ENCODE measurements around the gene CTXND1.

Gene CTXND1

DNA sequence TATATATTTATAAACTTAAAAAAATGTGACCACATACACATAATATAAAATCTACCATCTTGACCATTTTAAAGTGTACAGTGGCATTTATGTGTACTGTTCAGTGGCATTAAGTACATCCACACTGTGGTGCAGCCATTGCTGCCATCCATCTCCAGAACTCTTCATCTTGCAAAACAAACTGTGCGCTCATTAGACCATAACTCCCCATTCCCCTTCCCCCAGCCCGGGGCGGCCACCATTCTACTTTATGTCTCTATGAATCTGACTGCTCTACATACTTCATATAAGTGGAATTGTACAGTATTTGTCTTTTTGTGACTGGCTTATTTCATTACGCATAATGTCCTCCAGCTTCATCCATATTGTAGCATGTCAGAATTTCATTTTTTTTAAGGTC is 47.8 kb downstream of the CTXND1 start:
- no peak overlapping the region for H3K4me3 ChIP-seq (ENCODE audit: low read length)
- no peak overlapping the region for H3K9ac ChIP-seq (ENCODE audit: low read length)
- no peaks in the 10 kb centered on the region for H3K36me3 ChIP-seq (ENCODE audit: control insufficient read depth, low read depth, low read length)
- no peak overlapping the region for H3K27ac ChIP-seq (ENCODE audit: low read length)
- peaks cover 17% of the 10 kb centered on the region for H3K4me1 ChIP-seq (ENCODE audit: control insufficient read depth, low read depth, low read length)
- H3K27me3 ChIP-seq (ENCODE audit: control insufficient read depth, insufficient read depth, low read length), result no peaks in the 10 kb centered on the region
- H3K9me3 ChIP-seq (ENCODE audit: control insufficient read depth, low read depth, low read length), result no peaks in the 10 kb centered on the region

DNA sequence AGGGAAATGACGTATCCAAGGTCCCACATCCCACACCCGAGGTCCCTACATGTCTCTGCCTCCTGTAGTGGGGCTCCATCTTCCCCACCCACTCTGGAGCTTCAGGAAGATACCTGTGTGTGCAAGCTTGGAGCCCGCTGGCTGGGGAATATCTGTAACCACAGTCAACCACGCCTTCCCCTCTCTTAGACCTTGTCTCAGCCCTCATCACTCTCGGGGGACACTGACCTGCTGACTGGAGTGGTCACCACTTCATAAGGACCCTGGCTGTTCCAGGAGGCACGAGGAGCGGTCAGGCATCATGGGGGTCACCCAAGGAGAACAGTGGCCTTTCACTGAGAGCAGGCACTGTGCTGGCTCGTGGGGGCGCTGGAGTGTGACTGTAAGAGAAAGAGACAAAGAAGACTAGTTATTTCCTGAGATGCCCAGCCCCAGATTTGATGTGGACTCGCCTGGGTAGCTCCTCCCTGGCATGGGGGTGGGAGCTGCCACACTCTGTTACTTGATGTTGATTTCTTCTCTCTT is 48.6 kb downstream of the CTXND1 start:
- Histone ChIP-seq H3K27me3 (ENCODE audit: control insufficient read depth, insufficient read depth, low read length) (no peaks in the 10 kb centered on the region), H3K4me3 (ENCODE audit: low read length) (no peak overlapping the region), H3K4me1 (ENCODE audit: control insufficient read depth, low read depth, low read length) (peaks cover 17% of the 10 kb centered on the region), H3K27ac (ENCODE audit: low read length) (no peak overlapping the region), H3K36me3 (ENCODE audit: control insufficient read depth, low read depth, low read length) (no peaks in the 10 kb centered on the region), H3K9ac (ENCODE audit: low read length) (no peak overlapping the region), H3K9me3 (ENCODE audit: control insufficient read depth, low read depth, low read length) (no peaks in the 10 kb centered on the region)

DNA sequence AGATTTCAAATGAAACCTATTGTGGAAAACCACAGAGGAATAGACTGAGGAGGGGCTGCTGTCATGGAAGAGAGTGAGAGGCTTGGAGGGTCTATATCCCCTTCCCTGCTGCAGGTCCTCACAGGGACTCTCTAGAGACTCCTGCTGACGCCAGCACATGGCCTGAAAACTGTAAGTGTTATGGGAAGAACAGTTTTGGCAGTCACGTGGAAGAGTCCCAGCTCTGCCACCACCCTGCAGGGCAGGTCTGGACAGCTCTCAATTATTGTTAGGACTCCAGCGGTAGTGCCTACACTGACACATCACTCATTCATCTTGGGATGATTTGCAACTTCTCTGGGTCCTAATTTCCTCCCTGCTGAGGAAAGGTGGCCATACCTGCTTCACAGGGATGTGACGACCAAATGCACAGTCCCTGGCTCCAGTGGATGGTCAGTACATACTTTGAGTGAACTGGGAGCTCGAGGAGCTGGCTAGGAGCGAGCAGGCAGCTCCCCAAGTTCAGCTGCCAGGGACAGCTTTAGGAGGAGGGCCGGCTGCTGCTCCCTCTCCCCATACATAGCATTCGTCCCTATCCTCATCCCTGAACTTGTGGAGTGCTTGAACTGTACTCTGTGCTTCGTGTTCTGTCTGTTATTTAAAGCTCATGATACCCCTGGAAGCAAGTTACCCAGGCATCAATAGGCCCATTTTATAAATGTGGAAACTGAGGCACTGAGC is 49.2 kb downstream of the CTXND1 start:
- Histone ChIP-seq H3K9ac (ENCODE audit: low read length) (no peak overlapping the region), H3K4me1 (ENCODE audit: control insufficient read depth, low read depth, low read length) (peaks cover 15% of the 10 kb centered on the region), H3K27me3 (ENCODE audit: control insufficient read depth, insufficient read depth, low read length) (no peaks in the 10 kb centered on the region), H3K4me3 (ENCODE audit: low read length) (no peak overlapping the region), H3K36me3 (ENCODE audit: control insufficient read depth, low read depth, low read length) (no peaks in the 10 kb centered on the region), H3K27ac (ENCODE audit: low read length) (no peak overlapping the region), H3K9me3 (ENCODE audit: control insufficient read depth, low read depth, low read length) (no peaks in the 10 kb centered on the region)

DNA sequence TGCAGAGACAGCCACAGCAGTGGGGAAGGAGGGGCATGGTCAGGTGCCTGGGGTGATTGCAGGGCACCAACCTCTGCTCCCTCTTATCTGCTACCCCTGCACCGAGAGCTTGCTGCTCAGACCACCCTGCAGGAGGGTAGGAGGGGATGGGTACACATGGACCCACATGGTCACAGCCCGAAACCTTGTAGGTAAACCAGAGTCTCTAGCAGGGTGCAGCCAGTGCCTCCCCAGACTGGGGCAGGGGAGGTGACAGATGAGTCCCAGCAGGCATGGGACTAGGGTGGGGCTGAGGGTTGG is 50.0 kb downstream of the CTXND1 start:
- H3K27ac ChIP-seq (ENCODE audit: low read length), result no peak overlapping the region
- H3K9me3 ChIP-seq (ENCODE audit: control insufficient read depth, low read depth, low read length), result no peaks in the 10 kb centered on the region
- no peaks in the 10 kb centered on the region for H3K36me3 ChIP-seq (ENCODE audit: control insufficient read depth, low read depth, low read length)
- H3K9ac ChIP-seq (ENCODE audit: low read length), result no peak overlapping the region
- no peaks in the 10 kb centered on the region for H3K27me3 ChIP-seq (ENCODE audit: control insufficient read depth, insufficient read depth, low read length)
- peaks cover 8% of the 10 kb centered on the region for H3K4me1 ChIP-seq (ENCODE audit: control insufficient read depth, low read depth, low read length)
- no peak overlapping the region for H3K4me3 ChIP-seq (ENCODE audit: low read length)

DNA sequence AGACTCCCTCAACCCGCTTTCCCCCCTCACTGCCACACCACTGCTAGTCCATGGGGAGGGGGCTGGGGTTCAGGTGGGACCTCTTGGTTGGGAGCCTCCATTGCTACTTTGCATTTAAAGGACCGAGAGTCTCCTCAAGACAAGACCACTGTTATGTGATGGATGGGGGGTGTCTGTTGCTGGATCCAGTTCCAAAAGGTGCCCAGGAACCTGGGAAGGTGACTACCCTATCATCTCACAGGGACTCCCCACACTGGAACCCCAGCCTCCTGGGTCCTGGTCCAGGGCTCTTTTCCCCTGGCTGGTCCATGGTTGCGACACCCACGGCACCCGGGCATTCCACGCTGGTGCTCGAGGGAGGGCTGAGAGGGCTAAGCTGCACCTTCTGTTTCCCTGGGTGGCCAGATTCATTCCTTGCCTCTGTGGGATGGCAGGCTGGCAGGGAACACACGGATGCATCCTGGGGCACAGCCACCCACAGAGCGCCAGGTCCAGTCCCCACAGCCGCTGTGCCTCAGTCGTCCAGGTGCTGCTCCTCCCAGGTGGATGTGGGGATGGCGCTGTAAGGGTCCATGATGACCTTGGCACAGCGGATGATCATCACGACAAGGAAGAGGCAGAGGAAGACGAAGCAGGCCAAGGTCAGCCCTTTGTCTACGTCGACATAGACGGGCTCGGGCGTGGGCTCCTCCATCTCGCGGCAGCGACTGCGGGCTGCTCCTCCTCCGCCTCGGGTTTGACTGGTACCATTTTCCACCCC is 50.6 kb downstream of the CTXND1 start:
- Histone ChIP-seq H3K9ac (ENCODE audit: low read length) (no peak overlapping the region), H3K4me3 (ENCODE audit: low read length) (no peak overlapping the region), H3K4me1 (ENCODE audit: control insufficient read depth, low read depth, low read length) (peaks cover 8% of the 10 kb centered on the region), H3K27ac (ENCODE audit: low read length) (no peak overlapping the region), H3K9me3 (ENCODE audit: control insufficient read depth, low read depth, low read length) (no peaks in the 10 kb centered on the region), H3K27me3 (ENCODE audit: control insufficient read depth, insufficient read depth, low read length) (no peaks in the 10 kb centered on the region), H3K36me3 (ENCODE audit: control insufficient read depth, low read depth, low read length) (no peaks in the 10 kb centered on the region)

DNA sequence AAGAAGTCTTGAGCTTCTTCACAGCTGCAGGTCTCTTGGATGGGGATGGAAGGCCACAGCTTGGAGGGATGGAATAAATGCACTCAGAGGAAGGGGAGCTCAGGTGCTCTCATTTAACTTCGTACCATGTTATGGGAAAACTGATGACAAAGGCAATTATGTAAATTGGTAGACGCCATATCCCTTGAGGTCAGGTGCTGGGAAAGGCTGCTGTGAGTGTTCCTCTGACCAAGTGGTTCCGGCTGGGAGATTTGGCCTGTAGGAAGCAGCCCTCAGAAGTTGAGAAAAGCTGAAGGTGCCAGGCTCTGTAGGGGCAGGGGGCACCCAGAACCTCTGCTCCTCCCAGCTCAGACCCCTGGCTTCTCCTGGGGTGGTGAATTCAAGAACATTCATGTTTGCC is 52.1 kb downstream of the CTXND1 start:
- Histone ChIP-seq H3K9me3 (ENCODE audit: control insufficient read depth, low read depth, low read length) (no peaks in the 10 kb centered on the region), H3K36me3 (ENCODE audit: control insufficient read depth, low read depth, low read length) (no peaks in the 10 kb centered on the region), H3K9ac (ENCODE audit: low read length) (no peak overlapping the region), H3K4me3 (ENCODE audit: low read length) (no peak overlapping the region), H3K27me3 (ENCODE audit: control insufficient read depth, insufficient read depth, low read length) (no peaks in the 10 kb centered on the region), H3K4me1 (ENCODE audit: control insufficient read depth, low read depth, low read length) (peaks cover 8% of the 10 kb centered on the region), H3K27ac (ENCODE audit: low read length) (no peak overlapping the region)

DNA sequence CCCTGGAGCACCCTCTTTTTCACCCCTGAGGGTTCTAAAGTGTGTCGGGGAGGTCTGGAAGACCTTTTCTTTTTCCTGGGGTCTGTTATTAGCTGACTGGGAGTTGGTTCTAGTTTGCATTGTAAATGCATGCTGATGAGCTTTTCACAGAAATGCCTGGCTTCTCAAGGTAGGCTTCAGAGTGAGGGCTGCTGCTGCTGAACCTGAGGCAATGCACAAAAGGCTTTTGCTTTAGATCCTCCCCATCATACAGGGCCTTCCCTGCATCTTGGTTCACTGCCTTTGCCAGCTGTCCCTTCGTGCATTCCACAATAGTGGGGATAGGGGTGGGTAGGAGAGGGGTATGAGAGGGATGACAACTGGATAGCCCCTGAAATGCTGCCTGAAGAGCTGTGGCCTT is 52.6 kb downstream of the CTXND1 start:
- H3K4me1 ChIP-seq (ENCODE audit: control insufficient read depth, low read depth, low read length), result peaks cover 8% of the 10 kb centered on the region
- H3K27ac ChIP-seq (ENCODE audit: low read length), result no peak overlapping the region
- H3K9ac ChIP-seq (ENCODE audit: low read length), result no peak overlapping the region
- H3K4me3 ChIP-seq (ENCODE audit: low read length), result no peak overlapping the region
- H3K9me3 ChIP-seq (ENCODE audit: control insufficient read depth, low read depth, low read length), result no peaks in the 10 kb centered on the region
- no peaks in the 10 kb centered on the region for H3K27me3 ChIP-seq (ENCODE audit: control insufficient read depth, insufficient read depth, low read length)
- H3K36me3 ChIP-seq (ENCODE audit: control insufficient read depth, low read depth, low read length), result no peaks in the 10 kb centered on the region

DNA sequence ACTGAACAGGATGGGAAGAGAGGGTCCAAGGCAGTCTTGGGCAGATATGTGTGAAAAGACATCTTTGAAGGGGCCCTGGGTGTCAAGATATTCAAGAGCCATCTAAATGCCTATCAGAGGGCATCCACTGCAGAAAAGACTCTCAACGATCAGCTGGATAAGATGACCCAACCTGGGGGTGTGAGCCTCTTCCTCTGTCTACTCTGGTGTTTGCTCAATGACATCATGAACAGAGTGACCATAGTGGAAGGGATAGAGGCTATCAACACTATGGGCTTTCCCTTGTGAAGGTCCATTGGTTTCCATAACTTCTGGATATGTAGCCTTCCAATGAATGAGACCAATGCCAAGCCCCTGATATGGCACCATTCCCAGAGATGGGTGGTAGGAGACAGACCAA is 57.1 kb downstream of the CTXND1 start:
- Histone ChIP-seq H3K27ac (ENCODE audit: low read length) (no peak overlapping the region), H3K9me3 (ENCODE audit: control insufficient read depth, low read depth, low read length) (no peaks in the 10 kb centered on the region), H3K4me3 (ENCODE audit: low read length) (no peak overlapping the region), H3K4me1 (ENCODE audit: control insufficient read depth, low read depth, low read length) (peaks cover 5% of the 10 kb centered on the region), H3K27me3 (ENCODE audit: control insufficient read depth, insufficient read depth, low read length) (no peaks in the 10 kb centered on the region), H3K36me3 (ENCODE audit: control insufficient read depth, low read depth, low read length) (no peaks in the 10 kb centered on the region), H3K9ac (ENCODE audit: low read length) (no peak overlapping the region)

DNA sequence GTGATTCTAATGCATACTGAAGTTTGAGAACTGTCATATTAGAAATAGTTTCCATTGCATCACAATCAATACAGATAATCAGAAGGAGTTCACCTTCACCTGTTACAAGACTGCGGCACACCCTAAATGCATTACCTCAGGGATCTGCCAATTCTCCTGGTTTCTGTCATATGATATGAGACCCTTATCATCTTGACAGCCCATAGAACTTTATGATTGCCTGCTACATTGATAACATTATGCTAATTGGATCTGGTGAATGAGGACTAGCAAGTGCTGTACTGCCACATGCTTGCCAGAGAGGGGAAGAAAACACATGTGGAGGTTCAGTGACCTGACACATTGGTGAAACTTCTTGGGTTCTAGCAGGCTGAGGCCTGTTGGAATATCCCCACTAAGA is 57.8 kb downstream of the CTXND1 start:
- no peak overlapping the region for H3K4me3 ChIP-seq (ENCODE audit: low read length)
- no peaks in the 10 kb centered on the region for H3K9me3 ChIP-seq (ENCODE audit: control insufficient read depth, low read depth, low read length)
- no peak overlapping the region for H3K9ac ChIP-seq (ENCODE audit: low read length)
- no peaks in the 10 kb centered on the region for H3K27me3 ChIP-seq (ENCODE audit: control insufficient read depth, insufficient read depth, low read length)
- no peaks in the 10 kb centered on the region for H3K36me3 ChIP-seq (ENCODE audit: control insufficient read depth, low read depth, low read length)
- no peak overlapping the region for H3K27ac ChIP-seq (ENCODE audit: low read length)
- H3K4me1 ChIP-seq (ENCODE audit: control insufficient read depth, low read depth, low read length), result no peaks in the 10 kb centered on the region

DNA sequence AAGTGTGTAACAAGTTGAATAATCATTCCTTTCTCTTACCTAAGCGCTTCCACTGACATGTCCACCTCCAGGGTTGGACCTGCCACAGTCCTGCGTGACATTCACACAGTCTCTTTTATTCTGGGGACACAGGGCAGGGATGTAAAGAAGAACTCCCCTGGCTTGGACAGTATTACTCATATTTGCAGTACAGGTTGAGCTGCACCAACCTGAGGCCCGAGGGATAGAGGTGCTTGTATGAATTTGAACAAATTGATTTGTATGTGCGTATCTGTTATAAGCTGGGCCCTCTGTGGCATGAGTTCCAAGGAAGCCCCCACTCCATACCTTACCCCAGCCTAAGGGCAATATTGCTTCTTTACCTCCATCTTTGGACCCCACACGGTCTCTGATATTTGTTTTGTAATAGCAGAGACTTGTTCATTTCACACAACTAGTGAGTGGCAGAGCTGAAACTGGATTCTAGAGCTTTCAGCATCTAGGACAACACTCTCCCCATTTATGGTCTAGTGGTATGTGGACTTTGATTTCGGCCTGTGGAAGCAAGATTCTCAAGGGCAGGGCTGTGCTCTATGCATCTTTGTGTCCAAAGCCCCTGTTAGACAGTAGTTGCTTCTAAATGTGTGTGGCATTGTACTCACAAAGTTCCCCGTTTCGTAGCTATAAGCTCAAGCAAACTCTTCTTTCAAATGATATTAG is 60.0 kb downstream of the CTXND1 start:
- Histone ChIP-seq H3K27ac (ENCODE audit: low read length) (no peak overlapping the region), H3K9me3 (ENCODE audit: control insufficient read depth, low read depth, low read length) (no peaks in the 10 kb centered on the region), H3K27me3 (ENCODE audit: control insufficient read depth, insufficient read depth, low read length) (no peaks in the 10 kb centered on the region), H3K36me3 (ENCODE audit: control insufficient read depth, low read depth, low read length) (peaks cover 3% of the 10 kb centered on the region), H3K9ac (ENCODE audit: low read length) (no peak overlapping the region), H3K4me1 (ENCODE audit: control insufficient read depth, low read depth, low read length) (peaks cover 3% of the 10 kb centered on the region), H3K4me3 (ENCODE audit: low read length) (no peak overlapping the region)

DNA sequence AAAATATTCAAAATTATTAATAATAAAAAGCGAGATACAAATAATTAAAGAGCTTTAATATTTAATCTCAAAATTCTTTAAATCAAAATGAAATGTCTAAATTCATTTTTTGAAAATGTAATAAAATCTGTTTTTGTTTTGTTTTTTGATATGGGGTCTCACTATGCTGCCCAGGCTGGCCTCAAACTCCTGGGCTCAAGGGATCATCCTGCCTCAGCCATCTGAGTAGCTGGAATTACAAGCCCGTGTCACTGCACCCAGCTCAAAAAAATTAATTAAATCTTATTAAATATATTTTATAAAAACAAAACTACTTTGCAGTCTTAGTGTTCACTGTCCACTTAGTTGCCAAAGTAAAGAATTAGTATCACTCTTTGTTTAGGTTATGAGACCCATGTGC is 60.8 kb downstream of the CTXND1 start:
- Histone ChIP-seq H3K9ac (ENCODE audit: low read length) (no peak overlapping the region), H3K9me3 (ENCODE audit: control insufficient read depth, low read depth, low read length) (no peaks in the 10 kb centered on the region), H3K4me1 (ENCODE audit: control insufficient read depth, low read depth, low read length) (peaks cover 3% of the 10 kb centered on the region), H3K27ac (ENCODE audit: low read length) (no peak overlapping the region), H3K27me3 (ENCODE audit: control insufficient read depth, insufficient read depth, low read length) (no peaks in the 10 kb centered on the region), H3K36me3 (ENCODE audit: control insufficient read depth, low read depth, low read length) (peaks cover 4% of the 10 kb centered on the region), H3K4me3 (ENCODE audit: low read length) (no peak overlapping the region)

All from iPS-18a (cell line).